ENCODE results near the gene TIAM1. TPM values are rescaled to one million over a fixed set of nuclear protein-coding genes. Genes with fewer than 3 reads are reported as not detected.

TIAM1 gene
- total RNA-seq, 1 experiment from 2014 or later: 28.7 TPM

DNA sequence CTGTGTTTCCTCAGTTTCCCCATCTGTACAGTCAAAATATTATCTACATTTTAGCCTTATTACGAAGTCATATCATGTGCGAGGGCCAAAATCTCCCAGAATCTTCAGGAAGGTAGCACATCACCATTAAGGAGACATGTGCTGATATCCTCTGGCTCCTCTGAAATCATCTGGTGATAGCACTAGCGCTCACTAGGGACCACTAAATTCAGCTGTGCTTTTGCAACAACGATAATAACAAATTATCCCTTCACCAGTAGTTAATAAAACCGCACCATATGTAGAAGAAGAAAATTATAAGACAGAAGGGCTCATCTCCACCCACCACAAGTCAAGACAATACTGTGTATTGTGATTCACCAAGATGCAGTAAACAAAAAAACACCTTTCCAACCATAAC, 53.3 kb downstream of the TIAM1 start:
- DNase-seq (ENCODE audit: low spot score) (no peak), ATAC-seq (no peak)
- CTCF ChIA-PET: no interaction called here
- no peak for TF ChIP-seq FOXK1 (CRISPR knock-in tag; IDR thresholded peaks at IDR 0.05)
- TF ChIP-seq EMX1 (CRISPR knock-in tag; IDR thresholded peaks at IDR 0.05): no peak
- TF ChIP-seq FOXJ3 (CRISPR knock-in tag; IDR thresholded peaks at IDR 0.05; ENCODE audit: borderline replicate concordance): no peak
- TF ChIP-seq ZNF416 (CRISPR knock-in tag; IDR thresholded peaks at IDR 0.05): no peak
- TF ChIP-seq ZBTB21 (CRISPR knock-in tag; IDR thresholded peaks at IDR 0.05; ENCODE audit: borderline replicate concordance): no peak
- TF ChIP-seq, protein P1, sequence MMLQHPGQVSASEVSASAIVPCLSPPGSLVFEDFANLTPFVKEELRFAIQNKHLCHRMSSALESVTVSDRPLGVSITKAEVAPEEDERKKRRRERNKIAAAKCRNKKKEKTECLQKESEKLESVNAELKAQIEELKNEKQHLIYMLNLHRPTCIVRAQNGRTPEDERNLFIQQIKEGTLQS (CRISPR knock-in tag; conservative IDR thresholded peaks at IDR 0.05): no peak
- TF ChIP-seq MAX (CRISPR knock-in tag; IDR thresholded peaks at IDR 0.05): no peak
- TF ChIP-seq, protein P2, sequence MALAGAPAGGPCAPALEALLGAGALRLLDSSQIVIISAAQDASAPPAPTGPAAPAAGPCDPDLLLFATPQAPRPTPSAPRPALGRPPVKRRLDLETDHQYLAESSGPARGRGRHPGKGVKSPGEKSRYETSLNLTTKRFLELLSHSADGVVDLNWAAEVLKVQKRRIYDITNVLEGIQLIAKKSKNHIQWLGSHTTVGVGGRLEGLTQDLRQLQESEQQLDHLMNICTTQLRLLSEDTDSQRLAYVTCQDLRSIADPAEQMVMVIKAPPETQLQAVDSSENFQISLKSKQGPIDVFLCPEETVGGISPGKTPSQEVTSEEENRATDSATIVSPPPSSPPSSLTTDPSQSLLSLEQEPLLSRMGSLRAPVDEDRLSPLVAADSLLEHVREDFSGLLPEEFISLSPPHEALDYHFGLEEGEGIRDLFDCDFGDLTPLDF (CRISPR knock-in tag; IDR thresholded peaks at IDR 0.05): no peak
- no peak for TF ChIP-seq ZNF138 (CRISPR knock-in tag; conservative IDR thresholded peaks at IDR 0.05)
- TF ChIP-seq, protein P3, sequence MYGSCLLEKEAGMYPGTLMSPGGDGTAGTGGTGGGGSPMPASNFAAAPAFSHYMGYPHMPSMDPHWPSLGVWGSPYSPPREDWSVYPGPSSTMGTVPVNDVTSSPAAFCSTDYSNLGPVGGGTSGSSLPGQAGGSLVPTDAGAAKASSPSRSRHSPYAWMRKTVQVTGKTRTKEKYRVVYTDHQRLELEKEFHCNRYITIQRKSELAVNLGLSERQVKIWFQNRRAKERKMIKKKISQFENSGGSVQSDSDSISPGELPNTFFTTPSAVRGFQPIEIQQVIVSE (CRISPR knock-in tag; IDR thresholded peaks at IDR 0.05; ENCODE audit: borderline replicate concordance): no peak
- TF ChIP-seq ZNF532 (CRISPR knock-in tag; IDR thresholded peaks at IDR 0.05; ENCODE audit: borderline replicate concordance): no peak
- TF ChIP-seq TP53 (CRISPR knock-in tag; IDR thresholded peaks at IDR 0.05): no peak
- TF ChIP-seq JAZF1 (CRISPR knock-in tag; IDR thresholded peaks at IDR 0.05): no peak
- no peaks in the 10 kb centered on the region for H3K27me3 Mint-ChIP-seq (ENCODE audit: low read depth)
- H3K4me3 Mint-ChIP-seq: no peak overlapping the region
- POLR2A ChIA-PET: no interaction called here
- H3K9me3 Mint-ChIP-seq: peaks cover 21% of the 10 kb centered on the region
- peaks cover 16% of the 10 kb centered on the region for H3K36me3 Mint-ChIP-seq
- H3K27ac Mint-ChIP-seq: no peak overlapping the region
- H3K4me1 Mint-ChIP-seq: peaks cover 26% of the 10 kb centered on the region

DNA sequence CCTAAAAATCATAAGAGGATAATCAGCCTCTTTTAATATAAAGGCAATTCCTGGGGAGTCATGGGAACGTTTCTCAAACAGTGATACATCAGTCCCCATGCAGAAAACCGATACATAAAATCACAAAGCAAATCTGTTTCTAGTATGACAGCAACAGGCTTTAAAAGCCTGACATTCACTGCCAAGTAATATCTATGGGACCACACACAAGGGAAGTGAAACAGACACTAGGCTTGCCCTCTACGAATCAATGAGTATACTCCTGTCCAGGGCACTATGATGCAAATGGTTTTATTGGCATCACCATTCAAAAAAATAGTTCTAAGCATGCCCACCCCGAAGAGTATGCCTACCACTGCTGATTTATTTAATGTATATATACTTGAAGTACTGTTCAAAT, 54.4 kb downstream of the TIAM1 start:
- H3K4me1 Mint-ChIP-seq: peaks cover 26% of the 10 kb centered on the region
- peaks cover 16% of the 10 kb centered on the region for H3K36me3 Mint-ChIP-seq
- ChIA-PET POLR2A (no interaction called here), CTCF (no interaction called here)
- TF ChIP-seq, protein P4, sequence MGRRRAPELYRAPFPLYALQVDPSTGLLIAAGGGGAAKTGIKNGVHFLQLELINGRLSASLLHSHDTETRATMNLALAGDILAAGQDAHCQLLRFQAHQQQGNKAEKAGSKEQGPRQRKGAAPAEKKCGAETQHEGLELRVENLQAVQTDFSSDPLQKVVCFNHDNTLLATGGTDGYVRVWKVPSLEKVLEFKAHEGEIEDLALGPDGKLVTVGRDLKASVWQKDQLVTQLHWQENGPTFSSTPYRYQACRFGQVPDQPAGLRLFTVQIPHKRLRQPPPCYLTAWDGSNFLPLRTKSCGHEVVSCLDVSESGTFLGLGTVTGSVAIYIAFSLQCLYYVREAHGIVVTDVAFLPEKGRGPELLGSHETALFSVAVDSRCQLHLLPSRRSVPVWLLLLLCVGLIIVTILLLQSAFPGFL (CRISPR knock-in tag; IDR thresholded peaks at IDR 0.05; ENCODE audit: borderline replicate concordance): no peak
- no peak for TF ChIP-seq USF1 (CRISPR knock-in tag; IDR thresholded peaks at IDR 0.05)
- no peak for TF ChIP-seq ZNF121 (CRISPR knock-in tag; IDR thresholded peaks at IDR 0.05)
- no peak for TF ChIP-seq SP1 (CRISPR knock-in tag; conservative IDR thresholded peaks at IDR 0.05)
- H3K27me3 Mint-ChIP-seq (ENCODE audit: low read depth): no peaks in the 10 kb centered on the region
- H3K9me3 Mint-ChIP-seq: peaks cover 21% of the 10 kb centered on the region
- H3K4me3 Mint-ChIP-seq: no peak overlapping the region
- ATAC-seq (no peak), DNase-seq (ENCODE audit: low spot score) (no peak)
- H3K27ac Mint-ChIP-seq: no peak overlapping the region

Data from WTC11 (cell line).